ENCODE results near the gene NISCH. TPM values are rescaled to one million over a fixed set of nuclear protein-coding genes. Genes with fewer than 3 reads are reported as not detected.

Gene NISCH
- total and polyA plus RNA-seq, 9 donors: 47.2 to 91.9 (median 64.0) TPM

DNA sequence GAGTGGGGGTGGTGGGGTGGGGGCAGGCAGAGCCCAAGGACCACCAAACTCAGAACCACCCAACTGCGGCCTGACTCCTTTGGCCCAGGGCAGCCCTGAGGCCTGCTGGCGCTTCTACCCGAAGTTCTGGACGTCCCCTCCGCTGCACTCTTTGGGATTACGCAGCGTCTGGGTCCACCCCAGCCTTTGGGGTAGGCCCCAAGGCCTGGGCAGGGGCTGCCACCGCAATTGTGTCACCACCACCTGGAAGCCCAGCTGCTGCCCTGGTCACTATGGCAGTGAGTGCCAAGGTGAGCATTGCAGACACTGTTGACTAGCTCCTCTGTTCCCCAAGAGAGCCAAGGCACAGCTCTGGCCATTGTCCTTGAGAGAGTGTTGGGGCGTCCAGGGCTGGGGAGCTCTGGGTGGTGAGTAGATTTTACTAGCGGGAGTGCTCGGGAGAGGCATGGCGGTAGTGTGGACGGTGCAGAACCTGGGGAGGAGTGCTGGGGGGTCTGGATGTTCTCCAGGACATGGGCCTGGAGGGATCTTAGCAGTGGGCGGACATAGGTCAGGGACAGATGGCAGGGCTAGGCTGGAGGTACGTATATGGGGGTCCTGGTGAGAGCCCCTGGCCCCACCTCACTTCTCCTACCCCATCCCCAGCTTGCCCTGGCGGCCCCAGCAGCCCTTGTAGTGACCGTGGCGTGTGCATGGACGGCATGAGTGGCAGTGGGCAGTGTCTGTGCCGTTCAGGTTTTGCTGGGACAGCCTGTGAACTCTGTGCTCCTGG, 65.5 kb downstream of the NISCH start:
- no peak overlapping the region for H3K4me3 ChIP-seq (ENCODE audit: low read length)
- H3K27me3 ChIP-seq (ENCODE audit: control insufficient read depth, insufficient read depth, low read length): no peaks in the 10 kb centered on the region
- DNase-seq: no peak
- no peak overlapping the region for H3K27ac ChIP-seq (ENCODE audit: low read length)
- peaks cover 18% of the 10 kb centered on the region for H3K4me1 ChIP-seq (ENCODE audit: control insufficient read depth, insufficient read depth, low read length)
- H3K9me3 ChIP-seq (replicated peaks; ENCODE audit: control insufficient read depth, low read depth, low read length): no peaks in the 10 kb centered on the region
- H3K36me3 ChIP-seq (ENCODE audit: control insufficient read depth, insufficient read depth, low read length): peaks cover 26% of the 10 kb centered on the region
- WGBS (ENCODE audit: insufficient coverage): 91% methylated on average over 15 of the region's 20 CpGs

DNA sequence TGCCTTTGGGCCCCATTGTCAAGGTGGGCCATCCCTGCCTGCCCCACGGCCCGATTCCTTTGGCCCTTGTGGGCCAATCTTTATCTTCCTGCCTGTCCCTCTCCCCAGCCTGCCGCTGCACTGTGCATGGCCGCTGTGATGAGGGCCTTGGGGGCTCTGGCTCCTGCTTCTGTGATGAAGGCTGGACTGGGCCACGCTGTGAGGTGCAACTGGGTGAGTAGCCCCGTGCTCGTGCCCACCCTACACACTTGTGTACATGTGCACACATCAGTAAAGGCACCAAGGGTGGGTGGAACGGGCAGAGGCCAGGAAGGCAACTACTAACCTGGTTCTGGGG, 66.1 kb downstream of the NISCH start:
- DNase-seq: no peak
- 87% methylated on average over 6 of the region's 8 CpGs for WGBS (ENCODE audit: insufficient coverage)
- H3K4me1 ChIP-seq (ENCODE audit: control insufficient read depth, insufficient read depth, low read length): peaks cover 21% of the 10 kb centered on the region
- H3K27ac ChIP-seq (ENCODE audit: low read length): no peak overlapping the region
- H3K36me3 ChIP-seq (ENCODE audit: control insufficient read depth, insufficient read depth, low read length): peaks cover 31% of the 10 kb centered on the region
- H3K27me3 ChIP-seq (ENCODE audit: control insufficient read depth, insufficient read depth, low read length): no peaks in the 10 kb centered on the region
- H3K4me3 ChIP-seq (ENCODE audit: low read length): no peak overlapping the region
- H3K9me3 ChIP-seq (replicated peaks; ENCODE audit: control insufficient read depth, low read depth, low read length): no peaks in the 10 kb centered on the region

DNA sequence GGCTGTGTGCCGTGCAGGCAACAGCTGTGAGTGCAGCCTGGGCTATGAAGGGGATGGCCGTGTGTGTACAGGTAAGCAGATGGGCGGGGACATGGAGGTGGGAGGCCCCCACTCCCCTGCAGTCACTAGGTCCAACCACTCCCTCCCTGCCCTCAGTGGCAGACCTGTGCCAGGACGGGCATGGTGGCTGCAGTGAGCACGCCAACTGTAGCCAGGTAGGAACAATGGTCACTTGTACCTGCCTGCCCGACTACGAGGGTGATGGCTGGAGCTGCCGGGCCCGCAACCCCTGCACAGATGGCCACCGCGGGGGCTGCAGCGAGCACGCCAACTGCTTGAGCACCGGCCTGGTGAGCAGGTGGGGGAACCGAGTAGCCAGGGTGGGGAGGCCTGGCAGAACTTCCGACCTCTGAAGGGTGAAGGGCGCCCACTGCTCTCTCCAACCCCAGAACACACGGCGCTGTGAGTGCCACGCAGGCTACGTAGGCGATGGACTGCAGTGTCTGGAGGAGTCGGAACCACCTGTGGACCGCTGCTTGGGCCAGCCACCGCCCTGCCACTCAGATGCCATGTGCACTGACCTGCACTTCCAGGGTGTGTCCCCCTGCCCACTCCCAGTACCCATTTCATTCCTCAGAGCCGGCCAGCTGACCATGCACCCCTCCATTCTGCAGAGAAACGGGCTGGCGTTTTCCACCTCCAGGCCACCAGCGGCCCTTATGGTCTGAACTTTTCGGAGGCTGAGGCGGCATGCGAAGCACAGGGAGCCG, 66.7 kb downstream of the NISCH start:
- no peaks in the 10 kb centered on the region for H3K9me3 ChIP-seq (replicated peaks; ENCODE audit: control insufficient read depth, low read depth, low read length)
- 92% methylated on average over 27 of the region's 33 CpGs for WGBS (ENCODE audit: insufficient coverage)
- no peak overlapping the region for H3K27ac ChIP-seq (ENCODE audit: low read length)
- no peak for DNase-seq
- no peak overlapping the region for H3K4me3 ChIP-seq (ENCODE audit: low read length)
- peaks cover 37% of the 10 kb centered on the region for H3K36me3 ChIP-seq (ENCODE audit: control insufficient read depth, insufficient read depth, low read length)
- H3K4me1 ChIP-seq (ENCODE audit: control insufficient read depth, insufficient read depth, low read length): peaks cover 21% of the 10 kb centered on the region
- no peaks in the 10 kb centered on the region for H3K27me3 ChIP-seq (ENCODE audit: control insufficient read depth, insufficient read depth, low read length)

DNA sequence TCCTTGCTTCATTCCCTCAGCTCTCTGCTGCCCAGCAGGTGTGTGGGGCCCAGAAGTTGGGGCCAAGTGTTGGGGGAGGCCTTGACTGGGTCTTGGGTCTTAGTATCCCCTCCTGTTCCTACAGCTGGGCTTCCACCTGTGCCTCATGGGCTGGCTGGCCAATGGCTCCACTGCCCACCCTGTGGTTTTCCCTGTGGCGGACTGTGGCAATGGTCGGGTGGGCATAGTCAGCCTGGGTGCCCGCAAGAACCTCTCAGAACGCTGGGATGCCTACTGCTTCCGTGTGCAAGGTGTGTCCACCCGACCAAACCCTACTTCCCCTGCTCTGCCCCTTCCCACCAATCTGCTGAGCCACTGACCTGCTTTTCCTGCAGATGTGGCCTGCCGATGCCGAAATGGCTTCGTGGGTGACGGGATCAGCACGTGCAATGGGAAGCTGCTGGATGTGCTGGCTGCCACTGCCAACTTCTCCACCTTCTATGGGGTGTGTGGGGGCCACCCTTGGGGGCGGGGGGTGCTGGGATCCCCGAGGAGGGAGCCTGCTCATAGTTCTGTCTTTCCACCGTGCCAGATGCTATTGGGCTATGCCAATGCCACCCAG, 67.3 kb downstream of the NISCH start:
- Histone ChIP-seq H3K36me3 (ENCODE audit: control insufficient read depth, insufficient read depth, low read length) (peaks cover 44% of the 10 kb centered on the region), H3K27me3 (ENCODE audit: control insufficient read depth, insufficient read depth, low read length) (no peaks in the 10 kb centered on the region), H3K4me3 (ENCODE audit: low read length) (no peak overlapping the region), H3K9me3 (replicated peaks; ENCODE audit: control insufficient read depth, low read depth, low read length) (no peaks in the 10 kb centered on the region), H3K4me1 (ENCODE audit: control insufficient read depth, insufficient read depth, low read length) (peaks cover 21% of the 10 kb centered on the region), H3K27ac (ENCODE audit: low read length) (no peak overlapping the region)
- 85% methylated on average over 8 of the region's 14 CpGs for WGBS (ENCODE audit: insufficient coverage)
- no peak for DNase-seq

DNA sequence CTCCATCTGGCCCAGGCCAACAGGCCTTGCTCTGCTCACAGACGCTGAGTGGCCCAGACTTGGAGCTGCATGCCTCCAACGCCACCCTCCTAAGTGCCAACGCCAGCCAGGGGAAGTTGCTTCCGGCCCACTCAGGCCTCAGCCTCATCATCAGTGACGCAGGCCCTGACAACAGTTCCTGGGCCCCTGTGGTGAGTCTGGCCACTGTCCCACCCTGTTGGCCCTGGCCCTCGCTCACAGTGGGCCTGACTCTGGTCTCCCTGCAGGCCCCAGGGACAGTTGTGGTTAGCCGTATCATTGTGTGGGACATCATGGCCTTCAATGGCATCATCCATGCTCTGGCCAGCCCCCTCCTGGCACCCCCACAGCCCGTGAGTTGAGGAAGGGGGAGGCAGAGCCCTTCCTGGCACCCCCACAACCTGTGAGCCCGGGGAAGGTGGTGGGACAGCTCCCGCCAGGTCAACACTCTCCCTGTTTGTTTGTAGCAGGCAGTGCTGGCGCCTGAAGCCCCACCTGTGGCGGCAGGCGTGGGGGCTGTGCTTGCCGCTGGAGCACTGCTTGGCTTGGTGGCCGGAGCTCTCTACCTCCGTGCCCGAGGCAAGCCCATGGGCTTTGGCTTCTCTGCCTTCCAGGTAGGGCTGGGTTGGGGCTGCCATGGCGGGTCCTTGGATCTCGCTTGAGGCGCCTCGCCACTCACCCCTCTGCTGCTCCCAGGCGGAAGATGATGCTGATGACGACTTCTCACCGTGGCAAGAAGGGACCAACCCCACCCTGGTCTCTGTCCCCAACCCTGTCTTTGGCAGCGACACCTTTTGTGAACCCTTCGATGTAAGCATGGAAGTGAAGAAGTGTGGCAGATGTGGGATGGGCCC, 68.2 kb downstream of the NISCH start:
- Histone ChIP-seq H3K27ac (ENCODE audit: low read length) (no peak overlapping the region), H3K27me3 (ENCODE audit: control insufficient read depth, insufficient read depth, low read length) (no peaks in the 10 kb centered on the region), H3K36me3 (ENCODE audit: control insufficient read depth, insufficient read depth, low read length) (peaks cover 52% of the 10 kb centered on the region), H3K4me1 (ENCODE audit: control insufficient read depth, insufficient read depth, low read length) (peaks cover 16% of the 10 kb centered on the region), H3K9me3 (replicated peaks; ENCODE audit: control insufficient read depth, low read depth, low read length) (no peaks in the 10 kb centered on the region), H3K4me3 (ENCODE audit: low read length) (no peak overlapping the region)
- WGBS (ENCODE audit: insufficient coverage): 83% methylated on average over 14 of the region's 26 CpGs
- no peak for DNase-seq

DNA sequence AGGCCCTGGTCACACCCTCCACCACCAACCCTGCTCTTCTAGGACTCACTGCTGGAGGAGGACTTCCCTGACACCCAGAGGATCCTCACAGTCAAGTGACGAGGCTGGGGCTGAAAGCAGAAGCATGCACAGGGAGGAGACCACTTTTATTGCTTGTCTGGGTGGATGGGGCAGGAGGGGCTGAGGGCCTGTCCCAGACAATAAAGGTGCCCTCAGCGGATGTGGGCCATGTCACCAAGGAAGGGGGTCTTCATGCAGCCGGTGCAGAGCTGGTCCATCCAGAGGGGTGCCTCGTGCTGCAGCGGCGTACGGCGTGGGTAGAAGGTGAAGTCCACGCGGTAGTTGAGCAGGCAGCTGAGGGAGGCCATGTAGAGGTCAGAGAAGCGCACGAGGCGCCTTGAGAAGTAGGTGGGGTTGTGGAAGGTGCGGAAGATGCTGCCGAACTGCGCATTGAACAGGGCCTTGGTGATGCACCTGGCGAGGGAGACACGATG, 68.9 kb downstream of the NISCH start:
- Histone ChIP-seq H3K36me3 (ENCODE audit: control insufficient read depth, insufficient read depth, low read length) (peaks cover 58% of the 10 kb centered on the region), H3K4me1 (ENCODE audit: control insufficient read depth, insufficient read depth, low read length) (peaks cover 15% of the 10 kb centered on the region), H3K27ac (ENCODE audit: low read length) (peak overlapping the region; percentile 35), H3K9me3 (replicated peaks; ENCODE audit: control insufficient read depth, low read depth, low read length) (no peaks in the 10 kb centered on the region), H3K27me3 (ENCODE audit: control insufficient read depth, insufficient read depth, low read length) (no peaks in the 10 kb centered on the region), H3K4me3 (ENCODE audit: low read length) (no peak overlapping the region)
- no peak for DNase-seq
- WGBS (ENCODE audit: insufficient coverage): 87% methylated on average over 15 of the region's 18 CpGs

DNA sequence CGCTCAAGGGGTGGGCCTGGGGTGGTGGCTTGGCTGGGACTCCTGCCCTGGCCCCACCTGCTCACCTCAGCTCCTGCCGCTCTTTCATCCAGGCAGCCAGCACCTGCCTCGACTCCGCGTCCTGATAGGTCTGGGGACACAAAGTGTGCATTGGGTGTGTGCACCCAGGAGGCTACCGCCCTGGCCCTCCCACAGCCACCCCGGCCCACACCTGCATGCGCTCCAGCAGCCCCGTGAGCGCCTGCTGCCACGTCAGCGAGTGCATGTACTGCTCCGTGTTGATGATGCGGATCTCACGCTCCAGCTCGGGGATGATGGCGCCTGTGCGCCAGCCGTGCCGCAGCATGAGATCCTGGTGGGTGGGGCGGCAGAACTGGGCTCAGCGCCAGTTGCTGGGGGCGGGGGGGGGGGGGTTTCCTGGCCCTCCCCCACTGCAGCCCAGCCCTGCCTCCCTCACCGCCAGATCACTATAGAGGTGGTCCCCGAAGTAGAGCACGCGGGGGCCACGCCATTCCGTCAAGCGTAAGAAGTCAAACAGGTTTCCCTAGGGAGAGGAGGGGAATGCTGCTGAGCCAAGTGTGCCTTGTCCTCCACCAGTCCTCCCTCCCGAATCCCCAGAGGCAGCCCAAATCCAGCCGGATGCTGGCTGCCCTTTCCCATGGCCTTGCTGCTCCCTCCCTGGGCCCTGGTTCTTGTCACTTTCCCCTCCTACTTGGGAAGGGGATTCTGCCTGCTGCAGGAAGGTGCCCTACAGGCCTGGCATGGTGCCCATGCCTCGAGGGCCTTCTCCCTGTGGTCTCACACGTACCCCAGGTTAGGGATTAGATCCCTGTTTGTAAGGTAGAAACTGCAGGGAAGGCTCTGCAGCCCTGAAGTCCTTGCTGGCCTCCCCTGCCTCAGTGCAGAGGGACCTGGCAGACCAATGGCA, 69.6 kb downstream of the NISCH start:
- no peak overlapping the region for H3K4me3 ChIP-seq (ENCODE audit: low read length)
- peaks cover 16% of the 10 kb centered on the region for H3K4me1 ChIP-seq (ENCODE audit: control insufficient read depth, insufficient read depth, low read length)
- peak overlapping the region; percentile 45 for H3K27ac ChIP-seq (ENCODE audit: low read length)
- DNase-seq: peak; percentile 45
- no peaks in the 10 kb centered on the region for H3K9me3 ChIP-seq (replicated peaks; ENCODE audit: control insufficient read depth, low read depth, low read length)
- no peaks in the 10 kb centered on the region for H3K27me3 ChIP-seq (ENCODE audit: control insufficient read depth, insufficient read depth, low read length)
- WGBS (ENCODE audit: insufficient coverage): 83% methylated on average over 26 of the region's 34 CpGs
- peaks cover 59% of the 10 kb centered on the region for H3K36me3 ChIP-seq (ENCODE audit: control insufficient read depth, insufficient read depth, low read length)

DNA sequence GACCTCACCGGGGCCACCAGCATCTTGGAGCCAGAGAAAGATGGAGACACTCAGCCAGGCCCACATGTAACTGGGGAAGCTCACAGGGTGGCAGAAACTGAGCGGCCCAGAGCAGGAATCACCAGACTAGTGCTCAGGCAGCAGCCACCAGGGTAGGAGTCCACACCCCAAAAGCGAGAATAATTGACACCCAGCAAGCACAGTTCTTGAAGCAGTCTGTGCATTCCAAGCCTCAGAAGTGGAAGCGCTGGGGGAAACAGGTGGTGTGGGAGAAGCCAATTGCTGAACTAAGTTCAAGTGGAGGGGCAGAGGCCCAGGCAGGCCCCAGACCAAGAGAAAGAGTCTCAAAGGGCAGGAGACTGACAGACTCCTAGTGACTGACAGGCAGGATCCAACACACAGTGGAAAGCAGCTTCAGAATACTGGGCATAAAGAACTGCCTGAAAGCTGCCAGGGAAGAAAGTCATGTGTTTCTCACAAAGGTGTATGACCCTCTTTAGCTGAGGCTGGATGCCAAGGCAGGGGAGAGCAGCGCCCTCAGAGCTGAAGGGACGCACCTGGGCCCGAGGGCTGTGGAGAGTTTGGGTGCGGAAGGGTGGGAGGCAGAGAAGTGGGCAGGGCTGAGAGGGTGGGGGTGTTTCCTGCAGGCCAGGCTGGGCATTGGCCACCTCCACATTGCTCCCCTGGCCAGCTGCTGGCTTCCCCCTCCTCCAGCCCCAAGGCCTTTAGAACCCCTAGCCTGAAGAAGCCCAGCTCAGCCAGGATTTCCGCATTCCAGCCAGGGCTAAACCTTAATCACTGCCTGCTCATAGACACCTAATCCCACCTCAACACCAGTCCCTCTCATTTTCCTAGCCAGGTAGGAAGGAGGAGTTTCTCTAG, 70.5 kb downstream of the NISCH start:
- H3K4me3 ChIP-seq (ENCODE audit: low read length): no peak overlapping the region
- H3K27ac ChIP-seq (ENCODE audit: low read length): peak overlapping the region; percentile 45
- H3K4me1 ChIP-seq (ENCODE audit: control insufficient read depth, insufficient read depth, low read length): peaks cover 23% of the 10 kb centered on the region
- no peak for DNase-seq
- H3K9me3 ChIP-seq (replicated peaks; ENCODE audit: control insufficient read depth, low read depth, low read length): no peaks in the 10 kb centered on the region
- no peaks in the 10 kb centered on the region for H3K27me3 ChIP-seq (ENCODE audit: control insufficient read depth, insufficient read depth, low read length)
- H3K36me3 ChIP-seq (ENCODE audit: control insufficient read depth, insufficient read depth, low read length): peaks cover 62% of the 10 kb centered on the region
- 76% methylated on average over 7 of the region's 9 CpGs for WGBS (ENCODE audit: insufficient coverage)

Measured in muscle of leg (tissue), 11 donors.